ENCODE data around the gene STAB2.

The STAB2 gene

DNA sequence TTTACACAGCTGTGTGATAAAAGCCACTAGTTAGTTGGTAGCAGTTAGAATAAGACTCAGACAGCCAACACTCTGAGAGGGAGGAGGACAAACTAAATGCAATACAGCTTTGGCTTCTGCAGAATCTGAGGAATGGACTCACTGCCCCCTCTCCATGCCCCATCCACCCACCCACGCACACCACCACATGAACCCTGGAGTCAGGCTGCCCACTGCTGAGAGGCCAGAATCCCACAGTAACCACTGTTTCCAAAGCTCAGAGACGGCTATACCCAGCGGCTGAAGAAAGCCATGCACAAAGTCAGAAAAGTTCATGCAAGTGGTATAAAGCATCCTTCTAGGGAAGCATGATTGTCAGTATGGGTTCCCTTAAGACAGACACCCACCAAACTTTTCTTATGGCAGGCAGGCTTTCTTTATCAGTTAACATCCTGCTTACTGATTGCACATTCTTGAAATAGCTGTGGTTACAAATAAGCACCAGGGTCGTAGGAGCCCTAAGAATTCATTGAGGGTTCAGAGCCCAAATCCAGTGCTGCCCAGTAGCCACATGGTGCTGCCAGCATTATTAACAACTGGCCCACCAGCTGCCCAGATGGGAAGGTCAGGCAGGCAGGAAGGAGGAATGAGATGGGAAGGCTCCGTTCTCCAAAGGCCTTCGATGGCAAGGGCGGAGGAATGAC lies 192.5 kb downstream of the STAB2 start:
- H3K4me1 Mint-ChIP-seq (ENCODE audit: low read depth), result no peaks in the 10 kb centered on the region
- no peaks in the 10 kb centered on the region for H3K27me3 Mint-ChIP-seq
- H3K36me3 Mint-ChIP-seq, result peaks cover 37% of the 10 kb centered on the region
- no peak overlapping the region for H3K27ac Mint-ChIP-seq
- H3K4me3 Mint-ChIP-seq, result no peak overlapping the region
- H3K9me3 Mint-ChIP-seq (ENCODE audit: low read depth), result no peaks in the 10 kb centered on the region

DNA sequence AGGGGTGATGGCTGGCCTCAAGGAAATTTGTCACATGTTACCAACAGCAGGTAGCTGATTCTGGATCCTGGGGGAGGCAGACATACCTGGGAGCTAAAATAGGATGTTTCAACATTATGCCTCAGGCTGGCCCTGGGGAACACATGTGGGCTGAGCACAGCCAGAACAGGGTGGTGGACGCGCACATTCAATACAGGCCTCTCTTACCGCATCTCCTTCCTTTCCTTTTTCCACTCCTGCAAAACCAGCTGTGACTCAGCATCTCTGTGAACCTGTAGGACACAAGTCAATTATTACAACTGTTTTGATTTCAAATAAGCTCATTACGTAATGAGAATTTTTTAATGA lies 193.0 kb downstream of the STAB2 start:
- Mint-ChIP-seq H3K27me3 (no peaks in the 10 kb centered on the region), H3K4me1 (ENCODE audit: low read depth) (no peaks in the 10 kb centered on the region), H3K9me3 (ENCODE audit: low read depth) (no peaks in the 10 kb centered on the region), H3K4me3 (no peak overlapping the region), H3K27ac (no peak overlapping the region), H3K36me3 (peaks cover 35% of the 10 kb centered on the region)

DNA sequence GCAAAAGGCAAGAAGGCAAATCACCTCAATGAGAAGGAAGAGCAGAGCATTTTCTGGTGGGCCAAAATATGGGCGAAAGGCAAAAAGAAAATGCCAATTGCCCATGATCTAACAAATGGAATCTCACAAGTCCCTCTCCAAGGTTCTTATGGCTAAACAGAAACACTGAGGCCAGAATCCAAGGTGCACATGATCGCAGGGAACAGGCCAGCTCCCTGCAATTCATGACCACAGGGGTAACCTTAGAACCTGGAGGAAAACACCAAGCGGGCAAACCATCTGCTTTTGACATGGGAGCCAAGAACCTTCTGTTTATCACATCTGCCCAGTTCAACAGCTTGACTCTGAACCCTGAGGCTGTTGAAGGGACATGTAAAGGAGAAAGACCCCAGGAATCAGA lies 193.9 kb downstream of the STAB2 start:
- H3K9me3 Mint-ChIP-seq (ENCODE audit: low read depth), result no peaks in the 10 kb centered on the region
- H3K27me3 Mint-ChIP-seq, result no peaks in the 10 kb centered on the region
- H3K4me3 Mint-ChIP-seq, result no peak overlapping the region
- H3K27ac Mint-ChIP-seq, result no peak overlapping the region
- no peaks in the 10 kb centered on the region for H3K4me1 Mint-ChIP-seq (ENCODE audit: low read depth)
- H3K36me3 Mint-ChIP-seq, result peaks cover 34% of the 10 kb centered on the region

DNA sequence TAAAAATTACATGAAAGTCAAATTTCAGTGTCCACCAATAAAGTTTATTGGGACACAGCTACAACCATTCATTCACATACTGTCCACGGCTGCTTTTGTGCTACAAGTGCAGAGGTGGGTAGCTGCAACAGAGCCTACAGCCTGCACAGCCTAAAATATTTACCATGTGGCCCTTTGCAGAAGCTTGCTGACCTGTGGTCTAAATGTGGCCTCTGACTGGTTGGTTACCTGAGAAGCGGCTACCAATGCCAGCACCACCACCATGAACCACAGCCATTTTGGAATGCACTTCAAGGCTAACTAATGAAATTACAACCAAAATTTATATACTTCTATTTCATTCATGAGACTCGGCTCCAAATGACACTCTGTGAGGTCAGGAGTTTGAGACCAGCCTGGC lies 195.3 kb downstream of the STAB2 start:
- H3K4me3 Mint-ChIP-seq, result no peak overlapping the region
- H3K27ac Mint-ChIP-seq, result no peak overlapping the region
- no peaks in the 10 kb centered on the region for H3K27me3 Mint-ChIP-seq
- H3K9me3 Mint-ChIP-seq (ENCODE audit: low read depth), result no peaks in the 10 kb centered on the region
- peaks cover 27% of the 10 kb centered on the region for H3K36me3 Mint-ChIP-seq
- no peaks in the 10 kb centered on the region for H3K4me1 Mint-ChIP-seq (ENCODE audit: low read depth)

DNA sequence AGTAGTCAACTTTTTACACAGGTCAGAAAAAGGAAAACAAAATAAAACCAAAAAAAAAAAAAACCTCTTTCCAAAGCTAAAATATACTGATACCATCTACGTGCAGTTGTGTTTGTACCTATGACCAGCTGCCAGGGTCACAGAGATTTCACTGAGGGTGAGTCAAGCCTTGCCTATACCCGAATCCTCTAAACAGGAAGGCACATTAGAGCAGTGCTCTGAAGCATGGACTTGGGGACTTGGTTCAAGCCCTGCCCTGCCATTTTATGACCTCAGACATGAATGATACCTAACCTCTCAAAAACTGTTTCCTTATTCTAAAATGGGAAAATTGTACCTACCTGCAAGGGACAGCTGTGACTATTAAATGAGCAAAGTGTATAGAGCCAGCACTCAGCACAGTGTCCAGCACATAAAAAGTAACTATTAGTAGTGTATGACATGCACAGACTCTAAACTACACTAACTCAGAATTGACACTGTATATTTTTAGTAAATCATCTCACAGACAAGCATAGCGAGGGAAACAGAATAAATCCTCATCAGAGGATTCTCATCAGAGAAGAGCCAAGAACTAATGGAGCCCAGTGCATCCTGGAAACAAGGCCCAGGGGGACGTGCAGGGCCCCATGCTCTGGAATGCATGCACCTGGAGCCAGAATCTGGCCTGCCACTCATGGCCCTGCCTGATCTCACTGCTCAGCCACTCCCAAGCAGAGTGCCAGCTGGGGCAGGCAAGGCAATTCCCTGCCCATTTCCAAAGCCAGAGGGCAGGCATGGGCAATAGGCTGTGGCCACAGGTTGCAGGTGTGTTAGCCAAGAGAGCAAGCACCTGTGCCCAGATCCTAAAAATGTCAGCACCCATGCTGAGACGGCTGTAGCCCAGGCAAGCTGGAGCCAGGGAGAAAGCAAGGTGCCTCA lies 196.9 kb downstream of the STAB2 start:
- H3K9me3 Mint-ChIP-seq (ENCODE audit: low read depth), result no peaks in the 10 kb centered on the region
- no peaks in the 10 kb centered on the region for H3K4me1 Mint-ChIP-seq (ENCODE audit: low read depth)
- H3K4me3 Mint-ChIP-seq, result no peak overlapping the region
- no peak overlapping the region for H3K27ac Mint-ChIP-seq
- no peaks in the 10 kb centered on the region for H3K27me3 Mint-ChIP-seq
- H3K36me3 Mint-ChIP-seq, result peaks cover 23% of the 10 kb centered on the region

DNA sequence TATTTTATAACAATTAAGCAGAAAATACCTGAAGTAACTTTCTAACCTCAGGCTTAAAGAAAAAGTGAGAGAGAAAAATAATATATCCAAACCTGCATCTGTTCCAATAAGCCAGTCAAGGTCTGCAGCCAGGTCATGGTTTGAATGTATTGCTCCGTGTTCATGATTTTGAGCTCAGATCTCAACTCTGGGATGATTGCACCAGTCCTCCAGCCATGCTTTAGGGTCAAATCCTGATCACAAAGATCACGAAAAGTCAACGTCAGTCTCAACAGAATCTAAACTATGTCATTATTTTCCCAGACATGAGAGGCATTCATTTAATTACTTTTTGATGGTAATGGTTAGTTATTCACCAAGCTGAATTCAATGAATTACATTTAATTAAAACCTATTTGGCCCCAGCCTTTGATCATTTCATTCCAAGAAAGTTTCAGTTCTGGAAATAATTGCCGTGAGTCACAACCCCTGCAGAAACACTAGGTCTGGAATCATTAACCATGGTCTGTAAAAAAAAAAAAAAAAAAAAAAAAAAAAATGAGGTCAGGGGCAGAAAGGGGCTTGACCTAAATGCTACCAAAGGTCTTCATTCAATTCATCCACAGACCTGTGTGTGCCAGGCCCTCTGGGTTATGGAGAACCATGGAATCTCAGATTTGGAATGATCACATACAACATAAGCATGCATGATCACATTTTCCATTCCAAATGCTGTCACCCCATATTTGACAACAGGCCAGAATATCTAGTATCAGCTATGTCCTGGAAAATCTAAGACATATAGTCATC lies 198.4 kb downstream of the STAB2 start:
- Mint-ChIP-seq H3K4me3 (no peak overlapping the region), H3K4me1 (ENCODE audit: low read depth) (no peaks in the 10 kb centered on the region), H3K27me3 (no peaks in the 10 kb centered on the region), H3K36me3 (peaks cover 21% of the 10 kb centered on the region), H3K27ac (no peak overlapping the region), H3K9me3 (ENCODE audit: low read depth) (no peaks in the 10 kb centered on the region)

DNA sequence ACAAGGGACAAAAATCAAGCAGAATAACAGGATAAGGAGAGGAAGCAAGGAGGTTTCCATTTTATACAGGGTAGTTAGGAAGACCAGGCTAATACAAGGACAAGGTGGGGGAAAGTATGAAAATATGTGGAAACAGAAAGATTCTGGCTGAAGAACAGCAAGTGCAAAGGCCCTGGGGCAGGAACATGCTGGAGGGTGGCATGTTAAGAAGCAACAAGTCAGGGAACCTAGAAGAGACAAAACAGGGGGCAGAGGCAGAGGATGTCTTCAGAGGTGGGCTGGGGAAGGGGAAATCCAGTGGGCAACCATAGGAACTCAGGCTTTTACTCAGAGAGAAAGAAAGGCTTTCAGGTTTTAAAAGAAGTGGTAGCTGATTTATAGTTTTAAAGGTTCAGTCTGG lies 199.1 kb downstream of the STAB2 start:
- Mint-ChIP-seq H3K4me3 (no peak overlapping the region), H3K27ac (no peak overlapping the region), H3K27me3 (no peaks in the 10 kb centered on the region), H3K4me1 (ENCODE audit: low read depth) (no peaks in the 10 kb centered on the region), H3K9me3 (ENCODE audit: low read depth) (no peaks in the 10 kb centered on the region), H3K36me3 (peaks cover 25% of the 10 kb centered on the region)

DNA sequence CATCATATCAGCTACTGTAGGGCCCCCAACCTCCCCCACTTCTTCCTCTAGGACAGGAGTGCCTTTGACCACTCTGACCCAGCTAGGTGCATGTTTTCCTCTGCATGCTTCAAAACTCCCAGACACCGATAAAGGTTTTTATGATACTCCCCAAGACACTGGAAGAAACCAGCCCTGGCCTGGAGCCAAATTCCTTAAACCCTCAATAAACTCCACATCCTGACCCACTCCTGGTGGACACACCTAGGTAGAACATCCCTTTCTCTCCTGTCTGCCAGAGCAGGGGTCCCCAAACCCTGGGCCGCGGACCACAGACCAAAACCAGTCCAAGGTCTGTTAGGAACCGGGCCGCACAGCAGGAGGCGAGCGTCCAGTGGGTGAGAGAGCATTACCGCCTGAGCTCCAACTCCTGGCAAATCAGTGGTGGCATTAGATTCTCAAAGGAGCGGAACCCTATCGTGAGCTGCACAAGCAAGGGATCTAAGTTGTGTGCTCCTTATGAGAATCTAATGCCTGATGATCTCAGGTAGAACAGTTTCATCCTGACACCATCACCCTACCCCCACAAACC lies 204.4 kb downstream of the STAB2 start:
- no peaks in the 10 kb centered on the region for H3K9me3 Mint-ChIP-seq (ENCODE audit: low read depth)
- H3K36me3 Mint-ChIP-seq, result peaks cover 24% of the 10 kb centered on the region
- H3K27me3 Mint-ChIP-seq, result no peaks in the 10 kb centered on the region
- no peak overlapping the region for H3K27ac Mint-ChIP-seq
- no peak overlapping the region for H3K4me3 Mint-ChIP-seq
- H3K4me1 Mint-ChIP-seq (ENCODE audit: low read depth), result no peaks in the 10 kb centered on the region

DNA sequence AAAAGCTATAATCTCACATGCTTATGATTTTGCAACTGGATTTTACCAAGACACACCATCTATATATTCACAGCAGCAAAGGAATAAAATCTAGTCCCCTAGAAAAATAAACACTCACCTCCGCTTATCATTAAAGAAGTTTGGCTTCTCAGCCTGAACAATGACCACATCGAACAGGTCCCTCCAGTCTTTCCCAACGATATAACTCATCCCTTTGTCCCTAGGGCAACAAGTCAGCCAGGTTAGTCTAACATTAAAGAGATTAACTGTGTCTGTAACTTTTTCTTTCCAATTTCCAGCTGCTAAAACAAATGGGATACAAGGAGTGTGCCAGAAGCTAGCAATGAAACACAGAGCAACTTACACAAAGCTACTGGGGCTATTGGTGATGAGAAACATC lies 206.0 kb downstream of the STAB2 start:
- Mint-ChIP-seq H3K36me3 (peaks cover 27% of the 10 kb centered on the region), H3K27me3 (no peaks in the 10 kb centered on the region), H3K27ac (no peak overlapping the region), H3K9me3 (ENCODE audit: low read depth) (no peaks in the 10 kb centered on the region), H3K4me3 (no peak overlapping the region), H3K4me1 (ENCODE audit: low read depth) (no peaks in the 10 kb centered on the region)

DNA sequence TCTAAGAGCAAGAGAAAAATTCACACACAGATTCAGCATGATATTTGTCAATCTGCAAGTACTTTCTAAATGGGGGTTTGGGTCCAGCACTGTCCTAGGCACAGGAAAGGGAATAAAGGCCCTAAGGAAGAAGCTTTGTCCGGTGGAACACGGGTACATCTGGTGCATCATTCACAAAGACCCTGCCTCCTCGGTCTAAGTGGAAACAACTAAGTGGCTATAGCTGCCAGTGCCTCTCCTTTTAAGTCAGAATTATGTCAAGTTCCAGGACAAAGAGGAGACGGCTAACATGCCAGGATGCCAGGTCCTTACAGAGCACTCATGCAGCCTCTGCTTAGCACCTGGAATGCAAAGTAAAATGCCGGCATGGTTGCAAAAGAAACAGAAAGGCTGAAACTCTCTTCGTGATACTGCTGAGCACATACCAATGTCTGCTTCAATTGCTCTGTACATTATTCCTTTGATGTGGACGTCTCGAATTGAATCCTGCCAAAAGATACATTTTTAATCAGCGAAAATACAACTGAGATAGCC lies 206.5 kb downstream of the STAB2 start:
- Mint-ChIP-seq H3K4me1 (ENCODE audit: low read depth) (no peaks in the 10 kb centered on the region), H3K27ac (no peak overlapping the region), H3K27me3 (no peaks in the 10 kb centered on the region), H3K36me3 (peaks cover 31% of the 10 kb centered on the region), H3K4me3 (no peak overlapping the region), H3K9me3 (ENCODE audit: low read depth) (no peaks in the 10 kb centered on the region)

DNA sequence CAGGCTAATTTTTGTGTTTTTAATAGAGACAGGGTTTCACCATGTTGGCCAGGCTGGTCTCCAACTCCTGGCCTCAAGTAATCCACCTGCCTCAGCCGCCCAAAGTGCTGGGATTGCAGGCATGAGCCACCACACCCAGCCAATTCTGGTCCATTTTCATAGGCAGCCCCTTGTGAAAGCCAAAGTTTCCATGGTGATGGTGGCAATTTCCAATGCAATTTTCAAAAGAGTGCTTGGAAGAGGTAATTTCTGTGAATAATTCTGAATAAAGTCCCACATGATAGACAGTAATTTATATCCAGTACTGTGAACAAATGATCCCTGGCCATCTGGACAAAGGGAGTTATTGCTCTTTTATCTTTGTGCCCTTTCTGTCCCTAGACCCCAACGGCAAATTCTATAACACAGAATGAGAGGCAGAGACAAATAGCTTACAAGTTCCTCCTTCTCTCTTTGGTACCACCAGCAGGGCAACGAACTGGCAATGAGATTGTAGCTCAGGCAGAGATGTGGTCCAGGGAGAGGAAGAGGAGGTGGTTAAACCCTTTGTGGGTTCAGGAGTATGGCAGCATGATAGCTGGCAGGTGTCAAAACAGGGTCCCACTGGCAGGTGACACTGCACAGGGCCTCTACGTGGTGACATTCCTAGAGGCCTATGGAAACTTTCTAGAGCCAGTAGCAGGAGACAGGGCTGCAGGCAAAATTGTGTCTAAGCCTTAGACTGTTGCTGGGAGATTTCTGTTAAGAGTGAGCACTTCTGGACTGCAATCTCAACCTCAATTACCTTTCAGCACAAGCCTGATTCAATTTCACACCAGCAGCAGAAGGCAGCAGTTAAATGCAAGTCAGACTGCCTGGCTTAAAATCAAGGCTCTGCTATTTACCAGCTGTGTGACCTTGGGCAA lies 207.5 kb downstream of the STAB2 start:
- H3K27me3 Mint-ChIP-seq, result no peaks in the 10 kb centered on the region
- H3K4me1 Mint-ChIP-seq (ENCODE audit: low read depth), result no peaks in the 10 kb centered on the region
- H3K4me3 Mint-ChIP-seq, result no peak overlapping the region

DNA sequence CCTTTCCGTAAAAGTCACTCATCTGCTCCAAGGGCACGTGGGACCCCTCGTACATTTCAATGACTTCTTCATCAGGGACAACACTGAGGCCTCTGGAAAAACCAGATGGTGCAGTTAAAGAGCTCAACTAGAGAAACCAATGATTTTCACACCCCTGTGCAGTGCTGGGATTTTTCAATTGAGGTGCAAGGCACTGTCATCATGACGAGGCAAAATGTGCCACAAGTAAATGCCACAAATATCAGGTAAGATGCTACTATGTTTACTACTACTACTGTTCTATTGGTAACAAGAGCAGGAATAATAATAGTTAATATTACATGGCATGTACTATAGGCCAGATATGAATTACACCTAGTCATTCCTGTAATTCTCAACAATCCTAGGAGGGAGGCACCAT lies 211.5 kb downstream of the STAB2 start:
- Mint-ChIP-seq H3K9me3 (ENCODE audit: low read depth) (no peaks in the 10 kb centered on the region), H3K4me3 (no peak overlapping the region), H3K36me3 (peaks cover 25% of the 10 kb centered on the region), H3K27ac (no peak overlapping the region), H3K27me3 (no peaks in the 10 kb centered on the region), H3K4me1 (ENCODE audit: low read depth) (no peaks in the 10 kb centered on the region)

More for the DNA sequence above, 207.5 kb downstream of the STAB2 start:
- no peaks in the 10 kb centered on the region for H3K9me3 Mint-ChIP-seq (ENCODE audit: low read depth)
- H3K27ac Mint-ChIP-seq, result no peak overlapping the region
- H3K36me3 Mint-ChIP-seq, result peaks cover 33% of the 10 kb centered on the region

DNA sequence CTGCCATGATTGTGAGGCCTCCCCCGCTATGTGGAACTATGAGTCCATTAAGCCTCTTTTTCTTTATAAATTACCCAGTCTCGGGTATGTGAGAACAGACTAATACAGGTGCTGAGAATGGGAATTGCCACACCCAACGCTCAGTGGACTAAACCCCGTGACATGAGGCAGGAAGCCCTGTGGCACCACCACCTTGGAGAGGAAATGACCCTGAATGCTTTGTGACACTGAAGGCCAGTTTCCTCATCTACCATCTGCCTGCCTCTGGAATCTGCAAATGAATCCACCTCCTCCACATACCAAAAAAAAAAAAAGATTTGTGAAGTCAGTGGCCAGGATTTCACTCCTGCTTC lies 212.4 kb downstream of the STAB2 start:
- Mint-ChIP-seq H3K27me3 (no peaks in the 10 kb centered on the region), H3K9me3 (ENCODE audit: low read depth) (no peaks in the 10 kb centered on the region), H3K4me1 (ENCODE audit: low read depth) (no peaks in the 10 kb centered on the region), H3K36me3 (peaks cover 26% of the 10 kb centered on the region), H3K27ac (no peak overlapping the region), H3K4me3 (no peak overlapping the region)

Data from activated naive CD8-positive, alpha-beta T cell (primary cell).